Measurements from ENCODE around the gene NFE2L3. TPM values are rescaled to one million over a fixed set of nuclear protein-coding genes. Genes with fewer than 3 reads are reported as not detected.
"Not testable (repeated sequence)": the region's sequence is repeated elsewhere in the genome, so short reads cannot be mapped to it uniquely, and the experiment has no call there.

Gene NFE2L3
- total RNA-seq, 1 donor from 2014 or later: 5.8 TPM

- TF ChIP-seq CTCF (IDR thresholded peaks at IDR 0.05; ENCODE audit: insufficient read depth, low read length, severe bottlenecking): no peak
- FAIRE-seq (no peak), DNase-seq (ENCODE audit: low read depth) (no peak)
- Histone ChIP-seq H3K27me3 (ENCODE audit: control insufficient read depth, insufficient read depth, low read length) (no peaks in the 10 kb centered on the region), H3K36me3 (ENCODE audit: control insufficient read depth, insufficient read depth, low read length) (no peaks in the 10 kb centered on the region), H3K4me3 (ENCODE audit: low read depth, low read length) (no peak overlapping the region)
Measured at GRCh38 chr7:26149391-26149977, 2.5 kb upstream of the NFE2L3 start.

GRCh38 chr7:26151096-26151495 is 902 bp upstream of the NFE2L3 start:
- TF ChIP-seq CTCF (IDR thresholded peaks at IDR 0.05; ENCODE audit: insufficient read depth, low read length, severe bottlenecking): no peak
- no peaks in the 10 kb centered on the region for H3K36me3 ChIP-seq (ENCODE audit: control insufficient read depth, insufficient read depth, low read length)
- H3K27me3 ChIP-seq (ENCODE audit: control insufficient read depth, insufficient read depth, low read length): no peaks in the 10 kb centered on the region
- no peak overlapping the region for H3K4me3 ChIP-seq (ENCODE audit: low read depth, low read length)
- DNase-seq (ENCODE audit: low read depth): no peak
- FAIRE-seq: no peak

GRCh38 chr7:26151650-26151952 is 397 bp upstream of the NFE2L3 start:
- no peak for TF ChIP-seq CTCF (IDR thresholded peaks at IDR 0.05; ENCODE audit: insufficient read depth, low read length, severe bottlenecking)
- Histone ChIP-seq H3K4me3 (ENCODE audit: low read depth, low read length) (peak overlapping the region; percentile 45), H3K36me3 (ENCODE audit: control insufficient read depth, insufficient read depth, low read length) (no peaks in the 10 kb centered on the region), H3K27me3 (ENCODE audit: control insufficient read depth, insufficient read depth, low read length) (no peaks in the 10 kb centered on the region)
- FAIRE-seq (no peak), DNase-seq (ENCODE audit: low read depth) (no peak)

- DNase-seq (ENCODE audit: low read depth); FAIRE-seq: not testable (repeated sequence)
- peak overlapping the region; percentile 45 for H3K4me3 ChIP-seq (ENCODE audit: low read depth, low read length)
Measured at GRCh38 chr7:26152782-26153240, 813 bp downstream of the NFE2L3 start.

GRCh38 chr7:26153241-26153822 is 1.3 kb downstream of the NFE2L3 start:
- no peaks in the 10 kb centered on the region for H3K27me3 ChIP-seq (ENCODE audit: control insufficient read depth, insufficient read depth, low read length)
- H3K4me3 ChIP-seq (ENCODE audit: low read depth, low read length): peak overlapping the region; percentile 45
- FAIRE-seq (no peak), DNase-seq (ENCODE audit: low read depth) (no peak)
- H3K36me3 ChIP-seq (ENCODE audit: control insufficient read depth, insufficient read depth, low read length): no peaks in the 10 kb centered on the region
- no peak for TF ChIP-seq CTCF (IDR thresholded peaks at IDR 0.05; ENCODE audit: insufficient read depth, low read length, severe bottlenecking)

More at GRCh38 chr7:26152782-26153240, 813 bp downstream of the NFE2L3 start:
- H3K36me3 ChIP-seq (ENCODE audit: control insufficient read depth, insufficient read depth, low read length); H3K27me3 ChIP-seq (ENCODE audit: control insufficient read depth, insufficient read depth, low read length): not testable (repeated sequence)

GRCh38 chr7:26153823-26154783 is 2.1 kb downstream of the NFE2L3 start:
- H3K4me3 ChIP-seq (ENCODE audit: low read depth, low read length): no peak overlapping the region
- H3K36me3 ChIP-seq (ENCODE audit: control insufficient read depth, insufficient read depth, low read length): no peaks in the 10 kb centered on the region
- no peak for FAIRE-seq
- DNase-seq (ENCODE audit: low read depth): peak; percentile 56
- H3K27me3 ChIP-seq (ENCODE audit: control insufficient read depth, insufficient read depth, low read length): no peaks in the 10 kb centered on the region
- TF ChIP-seq CTCF (IDR thresholded peaks at IDR 0.05; ENCODE audit: insufficient read depth, low read length, severe bottlenecking): no peak

Data from bronchial epithelial cell (primary cell).